Ramos (cell line): Measurements from ENCODE around the gene HIVEP3.
"Not testable (repeated sequence)": the region's sequence is repeated elsewhere in the genome, so short reads cannot be mapped to it uniquely, and the experiment has no call there.

Experiments
- in situ Hi-C: fragments of 300-500 bp; cut with MboI; formaldehyde crosslinking; loops from one replicate; pipeline ENCODE4 v1.14.3; 2022; ENCODE audit warnings: low sequenced_read_pairs; ENCODE audit not compliant: unreplicated experiment

The HIVEP3 gene

GRCh38 chr1:41562328-41562727, 356.4 kb downstream of the HIVEP3 start:
- in situ Hi-C loops = no loop called here

- in situ Hi-C loops = no loop called here
These were observed 357.8 kb downstream of the HIVEP3 start for GRCh38 chr1:41560931-41561330.

GRCh38 chr1:41560496-41560895, 358.2 kb downstream of the HIVEP3 start:
- in situ Hi-C loops = no loop called here

GRCh38 chr1:41559331-41559730, 359.4 kb downstream of the HIVEP3 start:
- in situ Hi-C loops = no loop called here

GRCh38 chr1:41558761-41559171, 360.0 kb downstream of the HIVEP3 start:
- in situ Hi-C loops = no loop called here

- in situ Hi-C loops = no loop called here
These were observed 360.8 kb downstream of the HIVEP3 start for GRCh38 chr1:41557751-41558455.

GRCh38 chr1:41554746-41555145, 364.0 kb downstream of the HIVEP3 start:
- in situ Hi-C loops = not testable (repeated sequence)

GRCh38 chr1:41547781-41548560, 370.8 kb downstream of the HIVEP3 start:
- in situ Hi-C loops = no loop called here

- in situ Hi-C loops = no loop called here
These were observed 371.4 kb downstream of the HIVEP3 start for GRCh38 chr1:41547336-41547735.

- in situ Hi-C loops = no loop called here
These were observed 371.9 kb downstream of the HIVEP3 start for GRCh38 chr1:41546833-41547135.

- in situ Hi-C loops = no loop called here
These were observed 372.5 kb downstream of the HIVEP3 start for GRCh38 chr1:41545996-41546832.

GRCh38 chr1:41542196-41542930, 376.4 kb downstream of the HIVEP3 start:
- in situ Hi-C loops = no loop called here

- in situ Hi-C loops = no loop called here
These were observed 377.1 kb downstream of the HIVEP3 start for GRCh38 chr1:41541592-41541952.

- in situ Hi-C loops = no loop called here
These were observed 377.7 kb downstream of the HIVEP3 start for GRCh38 chr1:41540886-41541591.

GRCh38 chr1:41539999-41540398, 378.7 kb downstream of the HIVEP3 start:
- in situ Hi-C loops = no loop called here

GRCh38 chr1:41539418-41539805, 379.3 kb downstream of the HIVEP3 start:
- in situ Hi-C loops = no loop called here

- in situ Hi-C loops = no loop called here
These were observed 379.8 kb downstream of the HIVEP3 start for GRCh38 chr1:41538741-41539417.

- in situ Hi-C loops = no loop called here
These were observed 380.9 kb downstream of the HIVEP3 start for GRCh38 chr1:41537788-41538351.

GRCh38 chr1:41537251-41537650, 381.5 kb downstream of the HIVEP3 start:
- in situ Hi-C loops = no loop called here
